NCI-H1105 (cell line): ENCODE measurements around the gene RIBC1.
"Not testable (repeated sequence)": the region's sequence is repeated elsewhere in the genome, so short reads cannot be mapped to it uniquely, and the experiment has no call there.

Source experiments
- DNase-seq: peaks from one replicate; lab custom pipeline; 2025; lab: John Stamatoyannopoulos, UW

The RIBC1 gene

DNA sequence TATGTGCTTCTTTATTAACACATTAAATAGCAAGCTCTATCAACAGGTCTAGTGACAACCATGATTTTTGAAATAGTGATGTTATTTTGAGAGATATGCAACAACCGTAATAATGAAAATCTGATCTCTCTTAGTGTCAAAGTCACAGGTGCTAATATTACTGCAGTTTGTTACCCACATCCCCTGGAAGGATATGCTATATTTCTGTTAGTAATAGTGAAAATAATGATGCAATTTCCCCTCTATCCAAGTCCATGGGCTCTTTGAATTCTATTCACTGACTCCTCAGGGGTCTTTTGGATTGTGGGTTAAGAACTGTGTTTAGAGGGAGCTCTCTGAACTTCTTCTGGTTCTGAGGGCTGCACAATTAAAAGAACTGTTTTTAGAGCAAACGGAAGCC, 14.5 kb downstream of the RIBC1 start:
- no peak for DNase-seq

- DNase-seq, result no peak
Measured at GRCh38 chrX:53438174-53438831, 15.6 kb downstream of the RIBC1 start.

DNA sequence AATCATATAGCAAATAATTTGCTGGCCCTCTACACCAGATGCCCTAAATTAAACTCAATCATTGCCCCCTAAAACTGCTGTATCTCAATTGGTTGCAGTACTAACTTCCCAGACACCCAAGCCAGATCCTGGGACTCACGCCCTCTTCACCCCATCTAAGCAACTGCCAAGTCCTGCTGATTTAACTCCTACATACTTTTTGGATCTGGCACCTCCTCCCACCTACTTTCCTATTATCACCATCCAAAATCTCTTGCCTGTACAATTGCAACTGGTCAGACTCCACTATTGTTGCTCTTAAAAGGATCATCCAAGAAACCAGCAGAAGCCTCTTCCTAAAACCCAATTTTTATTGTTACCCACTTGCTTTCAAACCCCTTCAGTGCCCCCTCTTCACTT, 16.2 kb downstream of the RIBC1 start:
- no peak for DNase-seq

- no peak for DNase-seq
Measured at GRCh38 chrX:53440101-53440500, 17.4 kb downstream of the RIBC1 start.

DNA sequence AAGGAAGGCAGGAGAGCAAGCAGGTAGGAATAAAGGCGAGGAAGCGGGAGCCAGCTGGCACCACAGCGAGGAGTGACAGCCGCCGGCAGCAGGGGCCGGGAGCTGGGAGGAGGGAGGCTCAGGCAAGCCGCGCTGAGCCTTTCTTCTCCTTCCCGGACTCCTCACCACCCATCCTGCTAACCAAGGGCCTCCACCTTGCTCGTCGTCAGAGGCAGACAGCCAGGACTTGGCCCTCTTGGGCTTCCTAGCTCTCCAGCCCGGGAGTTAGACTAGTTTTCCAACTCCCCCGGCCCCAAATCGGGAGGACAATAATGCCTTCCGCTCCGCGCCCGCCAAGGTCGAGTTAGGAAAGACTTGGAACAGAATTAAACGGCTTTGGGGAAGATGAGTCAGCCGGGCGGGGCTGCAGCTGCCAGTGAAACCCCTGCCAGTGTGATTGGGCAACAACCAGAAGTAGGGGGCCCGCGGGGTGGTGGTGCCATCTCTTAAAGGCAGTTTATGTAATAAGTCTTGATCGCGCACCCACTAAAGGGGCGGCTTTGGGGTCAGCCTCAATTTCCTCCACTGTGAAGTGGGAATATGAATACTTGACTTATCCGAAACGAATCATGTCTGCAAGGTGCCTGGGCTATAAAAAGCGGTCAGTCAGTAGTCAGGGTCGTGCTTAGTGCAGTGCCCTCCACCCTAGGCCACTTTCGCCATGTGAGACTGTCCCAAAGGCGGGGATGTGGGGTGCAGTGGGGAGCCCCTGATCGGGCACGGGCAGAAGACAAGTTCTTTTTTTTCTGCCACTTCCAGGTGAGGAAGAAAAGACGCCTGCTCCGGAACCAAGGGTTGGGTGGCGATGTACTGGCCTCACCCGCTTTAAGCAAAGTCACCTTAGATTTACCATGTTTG, 18.2 kb downstream of the RIBC1 start:
- no peak for DNase-seq

DNA sequence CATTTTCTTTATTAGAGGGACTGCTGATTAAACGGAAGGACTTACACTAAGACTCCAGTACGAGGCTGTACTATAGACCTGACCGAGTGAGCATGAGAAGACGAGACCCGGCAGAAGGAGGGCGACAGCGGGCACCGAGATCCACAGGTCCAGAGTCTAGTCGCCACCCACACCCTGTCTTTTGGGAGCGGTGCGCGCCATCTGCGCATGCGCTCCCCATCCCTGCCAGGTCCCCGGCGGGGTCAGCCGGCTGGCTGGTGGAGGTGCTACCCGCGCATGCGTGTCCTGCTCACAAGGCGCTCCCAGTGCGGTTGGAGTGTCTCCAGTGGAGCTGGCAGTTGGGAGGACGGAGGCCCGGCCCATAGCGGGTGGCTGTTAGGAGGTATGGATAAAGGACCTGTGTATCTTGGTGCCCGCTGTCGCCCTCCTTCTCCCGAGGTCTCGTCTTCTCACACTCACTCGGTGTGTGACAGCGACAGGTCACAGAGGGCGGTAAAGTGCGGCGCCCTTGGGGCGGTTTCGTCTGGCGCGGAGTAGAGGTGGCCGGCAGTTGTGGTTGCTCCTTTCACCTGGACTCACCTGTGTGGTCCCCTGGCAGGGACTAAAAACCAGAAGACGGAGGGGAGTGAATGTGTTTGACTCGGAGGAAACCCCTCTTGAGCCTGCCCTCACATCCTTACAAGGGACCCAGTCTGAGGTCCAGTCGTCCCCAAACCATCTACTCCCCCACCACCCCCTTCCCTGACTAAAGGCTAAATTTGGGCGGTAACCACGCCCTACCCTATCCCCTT, 19.1 kb downstream of the RIBC1 start:
- peak; percentile 84 for DNase-seq

DNA sequence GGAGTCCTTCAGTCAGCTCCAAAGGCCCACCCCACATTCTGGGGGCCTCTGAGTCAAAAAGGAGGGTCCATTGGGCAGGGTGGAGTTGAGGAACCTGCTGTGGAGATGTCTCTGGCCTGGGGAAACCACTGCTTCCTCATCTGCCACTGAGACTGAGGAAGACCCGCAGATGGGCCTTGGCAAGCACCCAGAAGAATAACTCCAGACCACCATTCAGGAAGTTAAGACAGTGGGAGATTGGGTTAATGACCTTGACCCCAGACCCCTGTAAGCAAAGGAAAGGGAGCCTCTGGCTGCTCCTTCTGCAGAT, 19.6 kb downstream of the RIBC1 start:
- no peak for DNase-seq

- DNase-seq, result no peak
Measured at GRCh38 chrX:53445977-53446376, 23.3 kb downstream of the RIBC1 start.

DNA sequence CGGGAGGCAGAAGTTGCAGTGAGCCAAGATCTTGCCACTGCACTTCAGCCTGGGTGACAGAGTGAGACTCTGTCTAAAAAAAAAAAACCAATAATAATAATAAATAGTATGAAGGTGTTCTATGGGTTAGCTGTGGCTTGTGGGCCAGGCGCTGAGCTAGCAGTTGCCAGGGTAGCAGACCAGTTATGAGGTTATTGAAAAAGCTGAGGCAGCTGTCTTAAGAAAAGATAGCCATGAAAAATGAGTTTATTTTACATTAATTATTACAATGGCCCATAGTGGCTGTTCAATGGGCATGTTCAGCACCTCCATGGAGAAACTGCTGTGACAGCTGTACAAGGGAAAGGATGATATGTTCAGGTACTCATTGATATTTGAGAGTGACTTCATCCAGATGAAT, 24.8 kb downstream of the RIBC1 start:
- no peak for DNase-seq

- no peak for DNase-seq
Measured at GRCh38 chrX:53449632-53450031, 27.0 kb downstream of the RIBC1 start.

DNA sequence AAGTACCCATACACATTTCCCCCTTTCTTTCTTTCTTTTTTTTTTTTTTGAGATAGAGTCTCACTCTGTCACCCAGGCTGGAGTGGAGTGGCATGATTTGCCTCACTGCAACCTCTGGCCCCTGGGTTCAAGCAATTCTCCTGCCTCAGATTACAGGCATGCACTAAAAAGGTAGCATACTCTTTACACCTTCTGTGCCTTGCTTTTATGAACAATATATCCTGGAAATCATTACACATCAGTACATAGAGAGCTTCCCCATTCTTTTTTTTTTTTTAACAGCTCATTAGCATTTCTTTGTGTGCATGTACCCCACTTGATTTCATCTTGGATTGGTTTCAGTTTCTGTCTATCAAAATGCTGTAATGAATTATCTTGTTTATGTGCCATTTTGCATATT, 30.1 kb downstream of the RIBC1 start:
- DNase-seq, result no peak

DNA sequence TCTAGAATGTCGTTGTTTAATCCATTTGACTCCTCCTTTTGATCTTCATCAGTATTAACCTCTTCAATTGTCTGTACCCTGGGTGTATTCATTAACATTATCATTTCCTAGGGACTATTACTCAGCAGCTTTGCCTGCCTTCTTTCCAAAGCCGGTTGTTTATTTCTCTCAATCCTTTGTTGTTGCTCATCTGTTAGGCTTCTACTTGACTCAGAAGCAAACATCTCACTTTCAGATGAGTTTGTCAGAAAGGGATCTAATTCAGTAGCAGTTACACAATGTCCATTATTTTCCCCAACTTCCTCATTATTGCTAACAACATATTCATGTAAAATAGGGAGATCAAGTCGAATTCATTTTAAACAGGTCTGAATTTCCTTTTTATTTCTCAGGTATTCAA, 33.6 kb downstream of the RIBC1 start:
- DNase-seq, result no peak

DNA sequence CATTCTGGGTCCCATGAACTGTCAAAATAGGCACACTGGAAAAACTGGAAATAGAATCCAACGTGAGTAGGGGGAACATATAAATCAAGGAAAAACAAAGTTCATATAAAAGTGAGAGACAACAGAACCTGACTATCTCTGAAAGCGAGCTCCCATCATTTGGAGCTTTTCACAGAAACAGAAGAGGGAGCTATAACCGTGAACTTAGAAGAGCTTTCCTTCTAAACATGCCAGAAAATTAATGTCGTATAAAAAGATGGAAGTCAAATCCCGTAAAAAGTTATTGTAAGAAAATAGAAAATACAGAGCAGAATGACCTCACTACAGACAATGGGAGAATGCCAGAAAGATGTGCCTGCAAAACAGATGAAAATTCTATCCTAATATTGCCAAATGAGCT, 35.4 kb downstream of the RIBC1 start:
- DNase-seq, result no peak

- not testable (repeated sequence) for DNase-seq
Measured at GRCh38 chrX:53468659-53469058, 46.0 kb downstream of the RIBC1 start.

GRCh38 chrX:53471346-53471745, 48.7 kb downstream of the RIBC1 start:
- no peak for DNase-seq

GRCh38 chrX:53474707-53475106, 52.0 kb downstream of the RIBC1 start:
- no peak for DNase-seq

DNA sequence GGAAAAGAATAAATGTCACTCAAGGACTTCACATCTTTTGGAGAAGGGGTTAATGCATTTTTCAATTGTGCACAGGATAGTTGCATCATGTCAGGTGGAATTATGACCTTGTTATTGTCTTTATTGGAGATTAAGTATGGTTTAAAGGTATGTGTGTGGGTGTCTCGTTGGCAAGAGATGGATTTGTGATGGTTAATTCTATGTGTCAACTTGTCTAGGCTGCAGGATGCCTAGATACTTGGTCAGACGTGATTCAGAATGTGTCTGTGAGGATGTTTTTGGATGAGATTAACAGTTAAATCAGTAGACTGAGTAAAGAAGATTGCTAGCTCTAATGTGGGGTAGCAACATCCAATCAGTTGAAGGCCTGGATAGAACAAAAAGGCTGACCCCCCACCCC, 53.7 kb downstream of the RIBC1 start:
- DNase-seq, result no peak

DNA sequence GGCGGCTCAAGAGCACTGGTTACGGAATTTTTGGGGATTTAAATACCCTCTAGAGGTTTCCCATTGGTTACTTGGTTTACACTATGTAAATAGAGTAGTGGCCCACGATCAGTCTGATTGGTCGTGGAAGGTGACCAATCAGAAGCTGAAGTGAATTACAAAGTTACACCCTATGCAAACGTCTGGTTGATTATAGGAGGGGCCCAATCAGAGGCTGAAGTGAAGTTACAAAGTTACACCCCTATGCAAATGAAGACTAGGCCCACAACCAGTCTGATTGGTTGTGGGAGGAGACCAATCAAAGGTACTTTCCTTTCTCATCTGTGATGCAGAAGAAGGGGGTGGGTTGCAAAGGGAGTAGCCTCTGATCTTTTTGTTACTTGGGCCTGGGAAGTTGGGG, 56.6 kb downstream of the RIBC1 start:
- no peak for DNase-seq
